Measurements from ENCODE around the gene SMIM3.

SMIM3 gene

DNA sequence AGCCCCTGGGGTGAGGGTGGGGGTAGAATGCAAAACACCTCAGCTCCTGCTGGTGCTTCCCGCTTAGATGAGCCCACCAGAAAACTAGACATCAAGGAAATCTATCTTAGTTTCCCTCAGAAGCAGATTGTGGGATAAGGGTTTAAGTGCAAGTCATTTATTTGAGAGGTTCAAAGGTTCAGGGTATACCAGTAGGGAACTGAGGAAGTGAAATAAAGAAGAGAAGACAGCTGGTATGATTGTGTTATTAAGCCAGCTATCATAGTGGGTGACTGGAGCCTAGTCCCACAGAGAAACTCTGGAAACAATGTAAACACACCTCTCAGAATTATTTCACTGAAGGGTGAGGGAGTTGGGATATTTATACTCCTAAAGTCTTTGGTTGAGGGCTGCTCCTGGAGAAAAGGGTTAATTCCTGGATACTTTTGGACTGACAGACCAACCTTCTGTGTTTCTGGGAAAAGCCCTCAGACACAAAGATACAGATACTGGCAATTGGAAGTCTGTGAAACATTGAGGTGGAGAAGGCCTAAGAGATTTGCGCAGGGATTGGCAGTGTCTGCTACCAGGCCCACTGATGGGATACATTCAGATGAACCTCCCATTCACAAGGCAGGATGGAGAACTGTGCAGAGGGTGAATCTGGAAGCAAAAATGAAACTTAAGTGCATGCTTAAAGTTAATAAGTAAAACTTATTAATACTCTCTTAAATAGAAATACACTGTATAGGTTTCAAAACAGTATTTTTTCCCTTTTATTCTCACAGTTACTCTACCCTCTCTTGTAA, 13.4 kb upstream of the SMIM3 start:
- DNase-seq (ENCODE audit: low spot score), result no peak

DNA sequence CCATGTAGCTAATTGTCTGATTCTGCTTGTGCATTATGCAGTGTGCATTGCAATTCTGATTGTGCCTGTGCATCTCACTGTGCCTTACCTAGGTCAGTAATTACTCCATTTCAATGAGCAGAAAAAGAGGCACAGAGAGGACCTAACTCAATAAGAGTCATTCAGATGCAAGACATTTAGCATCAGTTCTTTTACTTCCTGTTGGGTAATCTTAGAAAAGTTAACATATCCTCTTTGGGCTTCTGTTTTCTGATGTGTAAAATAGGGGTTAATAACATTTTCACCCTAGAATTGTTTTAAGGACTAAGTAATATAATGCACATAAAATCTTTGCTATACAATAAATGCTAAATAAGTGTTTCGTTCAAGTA, 12.8 kb upstream of the SMIM3 start:
- DNase-seq (ENCODE audit: low spot score), result no peak

- DNase-seq (ENCODE audit: low spot score), result no peak
Observed at GRCh38 chr5:150766251-150766650, 12.3 kb upstream of the SMIM3 start.

DNA sequence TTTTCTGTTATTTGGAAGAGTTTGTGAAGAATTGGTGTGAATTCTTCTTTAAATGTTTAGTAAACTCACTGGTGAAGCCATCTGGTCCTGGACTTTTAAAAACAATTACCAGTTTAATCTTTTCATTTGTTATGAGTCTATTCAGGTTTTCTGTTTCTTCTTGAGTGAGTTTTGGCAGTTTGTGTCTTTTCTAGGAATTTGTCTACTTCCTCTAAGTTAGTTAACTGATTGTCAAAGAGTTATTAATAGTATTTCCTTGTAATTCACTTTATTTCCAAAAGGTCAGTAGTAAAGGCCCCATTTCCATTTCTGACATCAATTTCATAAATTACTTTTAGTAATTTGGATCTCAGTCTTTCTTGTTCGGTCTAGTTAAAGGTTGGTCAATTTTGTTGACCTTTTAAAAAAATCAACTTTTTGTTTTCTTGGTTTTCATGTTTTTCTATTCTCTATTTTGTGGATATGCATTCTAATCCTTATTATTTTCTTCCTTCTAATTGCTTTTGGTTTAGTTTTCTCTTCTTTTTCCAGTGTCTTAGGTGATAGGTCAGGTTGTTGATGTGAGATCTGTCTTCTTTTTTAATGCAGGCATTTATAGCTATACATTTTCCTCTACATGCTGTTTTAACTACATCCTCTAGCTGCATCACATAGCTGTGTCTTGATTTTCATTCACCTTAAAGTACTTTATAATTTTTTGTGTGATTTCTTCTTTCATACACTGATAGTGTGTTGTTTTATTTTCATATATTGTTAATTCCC, 7.3 kb upstream of the SMIM3 start:
- DNase-seq (ENCODE audit: low spot score), result no peak

DNA sequence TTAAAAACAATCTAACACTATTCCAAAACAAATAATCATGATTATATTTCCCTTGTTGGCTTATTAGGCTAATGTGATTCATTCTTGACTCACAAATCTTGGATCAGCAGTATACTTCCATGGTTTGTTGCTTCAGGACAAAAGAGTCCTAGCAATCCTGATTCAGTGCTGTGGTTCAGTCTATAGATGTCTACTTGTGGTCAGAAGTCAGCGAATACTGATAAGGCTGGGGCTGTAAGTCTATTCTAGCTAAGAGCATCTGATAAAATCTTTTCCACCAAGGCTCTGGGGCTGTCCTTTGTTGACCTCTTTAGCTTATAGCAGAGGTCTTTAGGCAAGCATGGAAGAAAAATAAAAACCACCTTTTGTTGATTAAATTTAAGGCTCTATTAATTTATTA, 4.4 kb upstream of the SMIM3 start:
- no peak for DNase-seq (ENCODE audit: low spot score)

- DNase-seq (ENCODE audit: low spot score), result no peak
Observed at GRCh38 chr5:150777685-150778084, 872 bp upstream of the SMIM3 start.

- DNase-seq (ENCODE audit: low spot score), result no peak
Observed at GRCh38 chr5:150778088-150778516, 455 bp upstream of the SMIM3 start.

- no peak for DNase-seq (ENCODE audit: low spot score)
Observed at GRCh38 chr5:150779397-150780186, 1.0 kb downstream of the SMIM3 start.

- DNase-seq (ENCODE audit: low spot score), result no peak
Observed at GRCh38 chr5:150780187-150780692, 1.7 kb downstream of the SMIM3 start.

GRCh38 chr5:150780816-150781221, 2.3 kb downstream of the SMIM3 start:
- no peak for DNase-seq (ENCODE audit: low spot score)

- peak; percentile 85 for DNase-seq (ENCODE audit: low spot score)
Observed at GRCh38 chr5:150781706-150782614, 3.4 kb downstream of the SMIM3 start.

- DNase-seq (ENCODE audit: low spot score), result no peak
Observed at GRCh38 chr5:150782850-150783249, 4.3 kb downstream of the SMIM3 start.

DNA sequence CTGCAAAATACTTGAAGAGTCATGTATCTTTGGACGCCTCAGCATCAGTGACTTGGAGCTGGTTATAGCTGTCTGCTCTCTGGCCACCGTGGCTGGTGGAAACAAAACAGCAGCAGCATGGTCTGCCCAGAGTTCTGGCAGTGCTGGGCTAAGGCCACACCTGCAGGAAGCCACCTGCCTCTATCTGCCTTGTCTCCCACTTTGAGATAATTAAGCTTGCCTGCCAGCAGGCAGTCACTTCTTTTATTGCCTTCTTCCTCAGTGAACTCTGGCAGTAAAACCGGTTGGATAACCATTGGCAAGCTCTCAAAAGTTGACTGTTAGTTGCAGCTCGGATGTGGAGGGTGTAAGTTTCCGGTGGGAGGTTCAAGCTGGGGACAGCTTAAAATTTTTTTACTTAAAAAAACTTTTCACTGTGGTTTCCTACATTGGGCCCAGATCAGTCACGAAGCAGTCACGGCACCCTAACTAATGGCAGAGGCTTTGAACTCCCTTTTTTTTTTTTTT, 4.9 kb downstream of the SMIM3 start:
- no peak for DNase-seq (ENCODE audit: low spot score)

DNA sequence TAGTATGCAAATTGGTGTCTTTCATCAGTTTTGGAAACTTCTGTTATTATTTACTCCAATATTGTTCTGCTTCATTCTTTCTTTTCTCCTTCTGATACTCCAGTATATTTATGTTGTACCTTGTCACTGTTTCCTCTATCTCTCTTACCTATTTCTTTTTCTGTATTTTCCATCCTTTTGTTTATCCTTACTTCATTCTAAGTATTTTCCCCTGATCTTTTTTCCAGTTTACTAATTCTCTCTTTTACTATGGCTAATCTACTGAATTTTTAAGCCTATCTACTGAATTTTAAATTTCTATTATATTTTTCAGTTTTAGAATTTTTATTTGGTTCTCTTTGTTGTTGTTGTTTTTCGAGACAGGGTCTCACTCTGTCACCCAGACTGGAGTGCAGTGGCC, 7.4 kb downstream of the SMIM3 start:
- no peak for DNase-seq (ENCODE audit: low spot score)

- DNase-seq (ENCODE audit: low spot score), result no peak
Observed at GRCh38 chr5:150786876-150787275, 8.3 kb downstream of the SMIM3 start.

GRCh38 chr5:150787656-150788055, 9.1 kb downstream of the SMIM3 start:
- DNase-seq (ENCODE audit: low spot score), result no peak

- DNase-seq (ENCODE audit: low spot score), result no peak
Observed at GRCh38 chr5:150788977-150789376, 10.4 kb downstream of the SMIM3 start.

GRCh38 chr5:150789450-150789849, 10.9 kb downstream of the SMIM3 start:
- DNase-seq (ENCODE audit: low spot score), result no peak

DNA sequence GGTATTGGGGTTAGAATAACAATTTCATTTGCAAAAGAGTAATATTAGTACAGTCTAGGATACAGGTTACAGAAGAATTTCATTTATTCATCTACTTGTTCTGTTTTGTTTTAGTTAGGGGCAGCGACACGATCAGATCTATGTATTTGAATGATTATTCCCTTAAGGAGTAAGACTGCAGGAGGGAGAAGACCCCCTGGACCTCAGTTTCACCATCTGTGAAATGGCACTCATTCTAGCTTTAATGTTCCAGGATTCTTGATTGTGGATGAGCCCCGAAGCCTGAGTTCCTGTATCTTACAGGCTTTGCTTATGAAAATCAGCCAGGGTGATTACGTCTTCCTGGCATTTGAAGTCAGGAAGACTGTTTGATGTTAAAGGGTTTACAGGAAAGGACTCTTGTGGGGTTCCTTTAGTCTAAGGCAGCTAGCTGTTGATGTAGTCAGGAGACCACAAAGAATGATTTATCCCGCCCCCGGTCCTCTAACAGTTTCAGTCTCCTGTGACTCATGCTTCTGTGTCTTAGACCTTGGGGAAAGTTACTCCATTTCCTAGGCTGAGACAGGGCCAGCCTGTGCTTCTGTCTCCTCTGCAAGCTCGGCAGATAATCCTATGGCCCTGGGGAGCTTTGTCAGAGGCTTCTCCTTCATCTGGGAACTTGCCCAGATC, 11.5 kb downstream of the SMIM3 start:
- DNase-seq (ENCODE audit: low spot score), result no peak

DNA sequence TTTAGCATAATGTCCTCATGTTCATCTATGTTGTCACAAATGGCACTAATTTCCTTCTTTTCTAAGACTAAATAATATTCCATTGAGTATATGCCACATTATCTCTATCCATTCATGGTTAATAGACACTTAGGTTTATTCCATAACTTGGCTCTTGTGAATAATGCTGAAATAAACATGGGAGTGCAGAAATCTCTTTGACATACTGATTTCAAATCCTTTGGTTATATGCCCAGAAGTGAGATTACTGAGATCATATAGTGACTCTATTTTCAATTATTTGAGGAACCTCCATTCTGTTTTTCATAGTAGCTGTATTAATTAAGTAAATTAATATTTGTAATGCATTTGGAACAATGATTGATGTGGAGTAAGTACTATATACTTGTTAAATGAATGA, 13.0 kb downstream of the SMIM3 start:
- DNase-seq (ENCODE audit: low spot score), result no peak

Measured in cerebellar cortex (tissue), 1 donor.